SK-N-SH (cell line): ENCODE measurements around the gene KIAA1549. TPM values are rescaled to one million over a fixed set of nuclear protein-coding genes. Genes with fewer than 3 reads are reported as not detected.

Experiments used
- CTCF ChIA-PET: fragments of 300-600, 350-600 bp; formaldehyde crosslinking; extraction: SDS; loops from one replicate; lab custom pipeline; 2021; lab: Yijun Ruan, JAX
- POLR2A ChIA-PET: fragments of 350-600 bp; sonication (Branson Sonifier 250); formaldehyde crosslinking; extraction: SDS; loops from one replicate; lab custom pipeline; 2020; ENCODE audit warnings: antibody characterized with exemption, inconsistent platforms; lab: Yijun Ruan, JAX
- DNase-seq: peaks from one replicate; pipeline ENCODE4 v3.0.0; 2012
- H2AFZ ChIP-seq: fragments of 200-600 bp; sonication (generic); 2 replicates; pipeline ENCODE4 v1.8.1; 2016; ENCODE audit warnings: antibody characterized with exemption, mild to moderate bottlenecking, low read depth
- H3F3A ChIP-seq: fragments of 200-600 bp; sonication (generic); replicated peaks from 2 replicates; pipeline ENCODE3; 2016; ENCODE audit warnings: antibody characterized with exemption, mild to moderate bottlenecking; ENCODE audit not compliant: insufficient read depth
- H3K27ac ChIP-seq, 2 experiments: fragments of 200-500 bp in 1 of 2; fragments of 200-600 bp in 1 of 2; sonication (Bioruptor generic) in 1 of 2; sonication (generic), shearing (Covaris generic) in 1 of 2; 2 replicates each; pipeline versions ENCODE4 v1.5.1 to v1.6.1; 2014 to 2016; ENCODE audit warnings: low read depth in 2 of 2, inconsistent platforms in 1 of 2, low read length in 1 of 2, mild to moderate bottlenecking in 1 of 2, mixed read lengths in 1 of 2
- H3K27me3 ChIP-seq: fragments of 200-600 bp; sonication (generic), shearing (Covaris generic); 2 replicates; pipeline ENCODE4 v1.6.1; 2016; ENCODE audit warnings: mixed run types; ENCODE audit not compliant: insufficient read depth
- H3K36me3 ChIP-seq, 2 experiments: fragments of 200-500 bp in 1 of 2; fragments of 200-600 bp in 1 of 2; sonication (Bioruptor generic) in 1 of 2; sonication (generic) in 1 of 2; replicated peaks in 1 of 2; 2 replicates each; pipeline versions ENCODE3 to v1.5.1; 2014 to 2016; ENCODE audit warnings: low read length in 1 of 2, mild to moderate bottlenecking in 1 of 2; ENCODE audit not compliant: insufficient read depth in 2 of 2, control insufficient read depth in 1 of 2
- H3K4me1 ChIP-seq, 2 experiments: fragments of 200-500 bp in 1 of 2; fragments of 200-600 bp in 1 of 2; sonication (Bioruptor generic) in 1 of 2; sonication (generic), shearing (Covaris generic) in 1 of 2; 2 replicates each; pipeline versions ENCODE4 v1.5.1 to v1.6.1; 2014 to 2016; ENCODE audit warnings: low read depth in 1 of 2, low read length in 1 of 2, mixed run types in 1 of 2; ENCODE audit not compliant: insufficient read depth in 2 of 2, control insufficient read depth in 1 of 2
- H3K4me2 ChIP-seq: fragments of 200-600 bp; sonication (generic), shearing (Covaris generic); 2 replicates; pipeline ENCODE4 v1.6.1; 2017; ENCODE audit warnings: mixed run types
- H3K4me3 ChIP-seq, 2 experiments: fragments of 200-500 bp in 1 of 2; fragments of 200-600 bp in 1 of 2; sonication (Bioruptor generic) in 1 of 2; sonication (generic), shearing (Covaris generic) in 1 of 2; 2 replicates each; pipeline versions ENCODE4 v1.5.1 to v1.8.1; 2014 to 2016; ENCODE audit warnings: low read depth in 2 of 2, inconsistent platforms in 1 of 2, low read length in 1 of 2, mild to moderate bottlenecking in 1 of 2, mixed read lengths in 1 of 2, moderate library complexity in 1 of 2
- H3K79me2 ChIP-seq: fragments of 200-600 bp; sonication (generic); 2 replicates; pipeline ENCODE4 v1.8.1; 2017; ENCODE audit warnings: mild to moderate bottlenecking; ENCODE audit not compliant: insufficient read depth
- H3K9ac ChIP-seq: fragments of 200-600 bp; sonication (generic); 2 replicates; pipeline ENCODE4 v1.6.1; 2017; ENCODE audit warnings: mixed run types
- H3K9me2 ChIP-seq: fragments of 200-600 bp; sonication (generic); 2 replicates; pipeline ENCODE4 v1.6.1; 2017; ENCODE audit warnings: mixed run types
- H3K9me3 ChIP-seq: fragments of 200-600 bp; sonication (generic); 2 replicates; pipeline ENCODE4 v1.6.1; 2017; ENCODE audit warnings: mixed run types, mild to moderate bottlenecking, moderate library complexity
- H4K20me1 ChIP-seq: fragments of 200-600 bp; sonication (generic); 2 replicates; pipeline ENCODE4 v1.6.1; 2017; ENCODE audit warnings: mild to moderate bottlenecking, mixed run types; ENCODE audit not compliant: insufficient read depth
- ELF1 ChIP-seq: IDR thresholded peaks from 2 replicates; pipeline ENCODE4 v1.4.0; 2012
- EP300 ChIP-seq, 2 experiments: IDR thresholded peaks; 2 replicates each; pipeline versions ENCODE4 v1.4.0 to v1.6.1; 2012; ENCODE audit warnings: borderline replicate concordance in 1 of 2, low read depth in 1 of 2, low read length in 1 of 2
- FOSL2 ChIP-seq: IDR thresholded peaks from 2 replicates; pipeline ENCODE4 v1.4.0; 2012; ENCODE audit warnings: low read depth, mild to moderate bottlenecking, moderate library complexity, borderline replicate concordance
- GABPA ChIP-seq: IDR thresholded peaks from 2 replicates; pipeline ENCODE4 v1.4.0; 2012; ENCODE audit warnings: low read depth, mild to moderate bottlenecking
- MXI1 ChIP-seq: IDR thresholded peaks from 2 replicates; pipeline ENCODE4 v1.6.1; 2012; ENCODE audit warnings: mild to moderate bottlenecking, low read depth, low read length, improper control_type of control experiment
- NRF1 ChIP-seq: IDR thresholded peaks from 2 replicates; pipeline ENCODE4 v1.6.1; 2012; ENCODE audit warnings: low read depth, mild to moderate bottlenecking, low read length
- POLR2AphosphoS5 ChIP-seq: IDR thresholded peaks from 2 replicates; pipeline ENCODE4 v1.6.1; 2012; ENCODE audit warnings: low read depth, low read length
- RXRA ChIP-seq: IDR thresholded peaks from 2 replicates; pipeline ENCODE4 v1.4.0; 2012; ENCODE audit warnings: low read depth, mild to moderate bottlenecking, borderline replicate concordance
- TCF12 ChIP-seq: IDR thresholded peaks from 2 replicates; pipeline ENCODE4 v1.4.0; 2012
- YY1 ChIP-seq: IDR thresholded peaks from 2 replicates; pipeline ENCODE4 v1.4.0; 2012; ENCODE audit warnings: low read depth, mild to moderate bottlenecking
- WGBS: methylation state at CpG from one replicate; pipeline ENCODE4 v1.1.6; 2017; ENCODE audit warnings: low lambda C conversion rate; 5-methylcytosine and 5-hydroxymethylcytosine counted together
- polyA plus RNA-seq, 3 experiments: library from polyadenylated mRNA; depleted of rRNA; stranded (reverse); fragments of >200 nt; gene quantifications; 2 replicates each; pipeline ENCODE4 v1.2.3, GENCODE V29; 2012
- TF ChIP-seq, protein P1 (sequence below): IDR thresholded peaks from 2 replicates; pipeline ENCODE4 v1.6.1; 2012; ENCODE audit warnings: mild to moderate bottlenecking, low read depth, low read length, moderate library complexity
- TF ChIP-seq, protein P2 (sequence below): fragments of 150-350 bp; IDR thresholded peaks from 2 replicates; pipeline ENCODE4 v1.6.1; 2017; ENCODE audit warnings: antibody characterized with exemption, low read length, low read depth, borderline replicate concordance
- TF ChIP-seq, protein P3 (sequence below): IDR thresholded peaks from 2 replicates; pipeline ENCODE4 v1.4.0; 2012; ENCODE audit warnings: low read depth, borderline replicate concordance
- TF ChIP-seq, protein P4 (sequence below): fragments of 200-600 bp; sonication (generic); IDR thresholded peaks from 2 replicates; pipeline ENCODE4 v1.6.1; 2017; ENCODE audit warnings: antibody characterized with exemption, mild to moderate bottlenecking, moderate library complexity
- TF ChIP-seq, protein P5 (sequence below): IDR thresholded peaks from 2 replicates; pipeline ENCODE4 v1.4.0; 2012; ENCODE audit warnings: low read depth, borderline replicate concordance

KIAA1549 gene
- polyA plus RNA-seq, 1 of the 3 experiments (the other 2 are of a cell fraction): 3.6 TPM

DNA sequence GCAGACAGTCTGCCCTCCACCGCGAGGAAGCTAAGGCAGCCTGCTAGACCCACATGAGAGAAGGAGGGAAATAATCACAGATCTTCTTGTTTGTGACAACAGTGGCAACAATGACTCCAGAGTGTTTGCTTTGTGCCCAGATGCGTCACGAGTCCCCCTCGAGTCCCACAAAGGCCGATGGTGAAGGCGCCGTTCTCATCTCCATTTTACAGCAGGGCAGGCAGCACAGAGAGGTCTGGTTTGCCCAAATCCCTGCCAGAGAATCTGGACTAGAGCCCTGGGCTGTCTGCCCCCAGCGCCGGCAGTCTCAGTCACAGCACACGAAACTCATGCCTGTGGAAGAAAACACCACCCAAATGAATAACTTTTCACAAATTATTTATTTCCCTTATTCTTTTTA, 38.1 kb downstream of the KIAA1549 start:
- WGBS: 92% methylated on average over 11 of the region's 11 CpGs
- no peak overlapping the region for H3K9ac ChIP-seq

More for the DNA sequence above, 38.1 kb downstream of the KIAA1549 start:
- POLR2A ChIA-PET: no interaction called here
- H3K27ac ChIP-seq: no peak overlapping the region
- no peaks in the 10 kb centered on the region for H3K9me3 ChIP-seq
- CTCF ChIA-PET: interaction anchor here (0.8 to 1.7 kb wide), 3 partner anchors 10 to 74 kb away, joined by 3 read pairs; no protein-coding TSS in a partner anchor
- H3K4me2 ChIP-seq: no peak overlapping the region
- H3K4me1 ChIP-seq: peaks cover 0 to 3% of the 10 kb centered on the region in 2 experiments; a peak in 1 of 4 replicates
- no peak overlapping the region for H3K4me3 ChIP-seq
- H3F3A ChIP-seq: no peaks in the 10 kb centered on the region
- no peaks in the 10 kb centered on the region for H3K27me3 ChIP-seq
- no peak overlapping the region for H2AFZ ChIP-seq
- H3K9me2 ChIP-seq: no peaks in the 10 kb centered on the region
- TF ChIP-seq, protein P1, sequence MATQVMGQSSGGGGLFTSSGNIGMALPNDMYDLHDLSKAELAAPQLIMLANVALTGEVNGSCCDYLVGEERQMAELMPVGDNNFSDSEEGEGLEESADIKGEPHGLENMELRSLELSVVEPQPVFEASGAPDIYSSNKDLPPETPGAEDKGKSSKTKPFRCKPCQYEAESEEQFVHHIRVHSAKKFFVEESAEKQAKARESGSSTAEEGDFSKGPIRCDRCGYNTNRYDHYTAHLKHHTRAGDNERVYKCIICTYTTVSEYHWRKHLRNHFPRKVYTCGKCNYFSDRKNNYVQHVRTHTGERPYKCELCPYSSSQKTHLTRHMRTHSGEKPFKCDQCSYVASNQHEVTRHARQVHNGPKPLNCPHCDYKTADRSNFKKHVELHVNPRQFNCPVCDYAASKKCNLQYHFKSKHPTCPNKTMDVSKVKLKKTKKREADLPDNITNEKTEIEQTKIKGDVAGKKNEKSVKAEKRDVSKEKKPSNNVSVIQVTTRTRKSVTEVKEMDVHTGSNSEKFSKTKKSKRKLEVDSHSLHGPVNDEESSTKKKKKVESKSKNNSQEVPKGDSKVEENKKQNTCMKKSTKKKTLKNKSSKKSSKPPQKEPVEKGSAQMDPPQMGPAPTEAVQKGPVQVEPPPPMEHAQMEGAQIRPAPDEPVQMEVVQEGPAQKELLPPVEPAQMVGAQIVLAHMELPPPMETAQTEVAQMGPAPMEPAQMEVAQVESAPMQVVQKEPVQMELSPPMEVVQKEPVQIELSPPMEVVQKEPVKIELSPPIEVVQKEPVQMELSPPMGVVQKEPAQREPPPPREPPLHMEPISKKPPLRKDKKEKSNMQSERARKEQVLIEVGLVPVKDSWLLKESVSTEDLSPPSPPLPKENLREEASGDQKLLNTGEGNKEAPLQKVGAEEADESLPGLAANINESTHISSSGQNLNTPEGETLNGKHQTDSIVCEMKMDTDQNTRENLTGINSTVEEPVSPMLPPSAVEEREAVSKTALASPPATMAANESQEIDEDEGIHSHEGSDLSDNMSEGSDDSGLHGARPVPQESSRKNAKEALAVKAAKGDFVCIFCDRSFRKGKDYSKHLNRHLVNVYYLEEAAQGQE: no peak
- TF ChIP-seq, protein P2, sequence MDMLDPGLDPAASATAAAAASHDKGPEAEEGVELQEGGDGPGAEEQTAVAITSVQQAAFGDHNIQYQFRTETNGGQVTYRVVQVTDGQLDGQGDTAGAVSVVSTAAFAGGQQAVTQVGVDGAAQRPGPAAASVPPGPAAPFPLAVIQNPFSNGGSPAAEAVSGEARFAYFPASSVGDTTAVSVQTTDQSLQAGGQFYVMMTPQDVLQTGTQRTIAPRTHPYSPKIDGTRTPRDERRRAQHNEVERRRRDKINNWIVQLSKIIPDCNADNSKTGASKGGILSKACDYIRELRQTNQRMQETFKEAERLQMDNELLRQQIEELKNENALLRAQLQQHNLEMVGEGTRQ: no peak
- no peak for TF ChIP-seq MXI1
- TF ChIP-seq FOSL2: no peak
- no peak for TF ChIP-seq NRF1
- no peak for TF ChIP-seq EP300 (IDR thresholded peaks at IDR 0.05; ENCODE audit: borderline replicate concordance in 1 of 2, low read depth in 1 of 2, low read length in 1 of 2)
- TF ChIP-seq POLR2AphosphoS5: no peak
- TF ChIP-seq, protein P3, sequence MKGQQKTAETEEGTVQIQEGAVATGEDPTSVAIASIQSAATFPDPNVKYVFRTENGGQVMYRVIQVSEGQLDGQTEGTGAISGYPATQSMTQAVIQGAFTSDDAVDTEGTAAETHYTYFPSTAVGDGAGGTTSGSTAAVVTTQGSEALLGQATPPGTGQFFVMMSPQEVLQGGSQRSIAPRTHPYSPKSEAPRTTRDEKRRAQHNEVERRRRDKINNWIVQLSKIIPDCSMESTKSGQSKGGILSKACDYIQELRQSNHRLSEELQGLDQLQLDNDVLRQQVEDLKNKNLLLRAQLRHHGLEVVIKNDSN: no peak
- no peak for TF ChIP-seq GABPA
- TF ChIP-seq TCF12: no peak
- TF ChIP-seq, protein P4, sequence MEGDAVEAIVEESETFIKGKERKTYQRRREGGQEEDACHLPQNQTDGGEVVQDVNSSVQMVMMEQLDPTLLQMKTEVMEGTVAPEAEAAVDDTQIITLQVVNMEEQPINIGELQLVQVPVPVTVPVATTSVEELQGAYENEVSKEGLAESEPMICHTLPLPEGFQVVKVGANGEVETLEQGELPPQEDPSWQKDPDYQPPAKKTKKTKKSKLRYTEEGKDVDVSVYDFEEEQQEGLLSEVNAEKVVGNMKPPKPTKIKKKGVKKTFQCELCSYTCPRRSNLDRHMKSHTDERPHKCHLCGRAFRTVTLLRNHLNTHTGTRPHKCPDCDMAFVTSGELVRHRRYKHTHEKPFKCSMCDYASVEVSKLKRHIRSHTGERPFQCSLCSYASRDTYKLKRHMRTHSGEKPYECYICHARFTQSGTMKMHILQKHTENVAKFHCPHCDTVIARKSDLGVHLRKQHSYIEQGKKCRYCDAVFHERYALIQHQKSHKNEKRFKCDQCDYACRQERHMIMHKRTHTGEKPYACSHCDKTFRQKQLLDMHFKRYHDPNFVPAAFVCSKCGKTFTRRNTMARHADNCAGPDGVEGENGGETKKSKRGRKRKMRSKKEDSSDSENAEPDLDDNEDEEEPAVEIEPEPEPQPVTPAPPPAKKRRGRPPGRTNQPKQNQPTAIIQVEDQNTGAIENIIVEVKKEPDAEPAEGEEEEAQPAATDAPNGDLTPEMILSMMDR: no peak
- no peak for TF ChIP-seq YY1
- TF ChIP-seq, protein P5, sequence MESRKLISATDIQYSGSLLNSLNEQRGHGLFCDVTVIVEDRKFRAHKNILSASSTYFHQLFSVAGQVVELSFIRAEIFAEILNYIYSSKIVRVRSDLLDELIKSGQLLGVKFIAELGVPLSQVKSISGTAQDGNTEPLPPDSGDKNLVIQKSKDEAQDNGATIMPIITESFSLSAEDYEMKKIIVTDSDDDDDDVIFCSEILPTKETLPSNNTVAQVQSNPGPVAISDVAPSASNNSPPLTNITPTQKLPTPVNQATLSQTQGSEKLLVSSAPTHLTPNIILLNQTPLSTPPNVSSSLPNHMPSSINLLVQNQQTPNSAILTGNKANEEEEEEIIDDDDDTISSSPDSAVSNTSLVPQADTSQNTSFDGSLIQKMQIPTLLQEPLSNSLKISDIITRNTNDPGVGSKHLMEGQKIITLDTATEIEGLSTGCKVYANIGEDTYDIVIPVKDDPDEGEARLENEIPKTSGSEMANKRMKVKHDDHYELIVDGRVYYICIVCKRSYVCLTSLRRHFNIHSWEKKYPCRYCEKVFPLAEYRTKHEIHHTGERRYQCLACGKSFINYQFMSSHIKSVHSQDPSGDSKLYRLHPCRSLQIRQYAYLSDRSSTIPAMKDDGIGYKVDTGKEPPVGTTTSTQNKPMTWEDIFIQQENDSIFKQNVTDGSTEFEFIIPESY: no peak
- TF ChIP-seq ELF1: no peak
- TF ChIP-seq RXRA: no peak
- no peak for DNase-seq
- H4K20me1 ChIP-seq: no peaks in the 10 kb centered on the region; the same call in 1 of the 2 replicates
- H3K36me3 ChIP-seq: no peaks in the 10 kb centered on the region
- H3K79me2 ChIP-seq: 0 out of 2 replicates have a peak, but pooled peaks cover 3% of the 10 kb centered on the region
